Esophagus squamous epithelium (tissue), 5 donors: ENCODE data around the gene ST3GAL2. TPM values are rescaled to one million over a fixed set of nuclear protein-coding genes. Genes with fewer than 3 reads are reported as not detected.

Experiments used
- DNase-seq: peaks from one replicate; lab custom pipeline; 2025; lab: John Stamatoyannopoulos, UW
- H3K27ac ChIP-seq, 4 donors: fragments of 200-600 bp; sonication (generic); one replicate each; pipeline ENCODE4 v1.5.1; 2016 to 2019; ENCODE audit warnings: mild to moderate bottlenecking in 1 of 4
- H3K27me3 ChIP-seq, 4 donors: fragments of 200-600 bp; sonication (generic); 1 replicate in 3 of 4; 2 replicates in 1 of 4; pipeline versions ENCODE4 v1.5.1 to v1.6.0; 2017 to 2021; ENCODE audit warnings: antibody characterized with exemption in 1 of 4
- H3K36me3 ChIP-seq, 3 donors: fragments of 200-600 bp; sonication (generic); one replicate each; pipeline ENCODE4 v1.5.1; 2016 to 2019
- H3K4me1 ChIP-seq, 3 donors: fragments of 200-600 bp; sonication (generic); one replicate each; pipeline ENCODE4 v1.5.1; 2017 to 2019
- H3K4me3 ChIP-seq, 4 donors: fragments of 200-600 bp; sonication (generic); 1 replicate in 3 of 4; 2 replicates in 1 of 4; pipeline ENCODE4 v1.5.1; 2016 to 2019; ENCODE audit warnings: mild to moderate bottlenecking in 2 of 4, moderate library complexity in 1 of 4
- H3K9me3 ChIP-seq, 3 donors: fragments of 200-600 bp; sonication (generic); one replicate each; pipeline ENCODE4 v1.5.1; 2016 to 2019
- POLR2A ChIP-seq, 4 donors: fragments of 450-650 bp; IDR thresholded peaks; one replicate each; pipeline ENCODE4 v1.6.1; 2017; ENCODE audit warnings: antibody characterized with exemption in 4 of 4, mild to moderate bottlenecking in 4 of 4, moderate library complexity in 3 of 4
- WGBS, 2 donors: methylation state at CpG; one replicate each; pipeline ENCODE4 v1.1.5; 2018; 5-methylcytosine and 5-hydroxymethylcytosine counted together
- intact Hi-C: fragments of 100-400 bp; cut with DNase I; formaldehyde crosslinking; loops from one replicate; pipeline ENCODE4 v1.15.0; 2022
- total RNA-seq, 4 donors: library from RNA; depleted of rRNA; stranded (reverse); fragments of >200 nt; gene quantifications; one replicate each; pipeline ENCODE4 v1.1.0, GENCODE V29; 2016
- TF ChIP-seq, protein P1 (sequence below), 6 experiments: fragments of 450-650 bp in 4 of 6; fragments of 200-600 bp in 2 of 6; sonication (generic) in 2 of 6; IDR thresholded peaks; one replicate each; pipeline ENCODE4 v1.5.1; 2016 to 2019; ENCODE audit warnings: antibody characterized with exemption in 6 of 6, mild to moderate bottlenecking in 4 of 6, moderate library complexity in 4 of 6
- donor health status: DM: yes; HTN: yes; CAD: no.

The ST3GAL2 gene
- total RNA-seq, 4 donors from 2014 or later, result 0.80 to 6.5 (median 3.0) TPM

DNA sequence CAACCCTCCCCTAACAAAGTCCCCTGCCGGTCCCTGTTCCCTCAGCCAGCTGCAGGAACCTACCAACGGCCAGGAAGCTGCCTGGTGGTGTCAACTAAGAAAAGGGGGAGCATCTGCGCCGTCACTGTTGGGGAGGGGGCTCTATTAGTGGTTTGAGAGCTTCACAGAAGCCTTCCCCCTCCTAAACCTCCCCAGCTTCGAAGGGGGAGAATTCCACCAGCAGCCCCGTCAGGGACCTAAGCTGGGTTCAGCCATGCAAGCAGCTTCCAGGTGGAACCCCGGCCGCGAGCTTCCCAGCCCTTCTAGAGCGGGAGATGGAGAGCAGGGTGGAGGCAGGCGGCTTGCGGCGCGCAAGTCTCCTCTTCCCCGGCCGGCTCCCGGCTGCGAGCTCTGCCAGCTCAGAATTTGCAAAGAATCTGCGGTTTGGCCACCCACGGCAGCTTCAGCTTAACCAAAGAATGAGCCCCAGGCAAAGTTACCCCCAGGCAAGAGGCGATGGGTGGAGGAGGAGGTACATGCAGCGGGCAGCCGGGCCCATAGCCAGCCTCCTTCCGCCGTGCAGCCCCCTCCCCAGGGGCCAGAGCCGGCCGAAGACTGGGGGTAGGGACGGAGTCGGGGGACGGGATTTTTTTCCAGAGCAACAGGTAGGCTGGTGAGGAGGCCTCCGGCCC lies 58.5 kb downstream of the ST3GAL2 start:
- Histone ChIP-seq H3K36me3 (peaks cover 0 to 32% (median 5%) of the 10 kb centered on the region in 3 donors), H3K27ac (peak overlapping the region; percentile 83 to 92 (median 88)), H3K27me3 (no peaks in the 10 kb centered on the region), H3K4me3 (peak overlapping the region; percentile 56 to 78 (median 70)), H3K9me3 (no peaks in the 10 kb centered on the region), H3K4me1 (peaks cover 16 to 33% (median 16%) of the 10 kb centered on the region in 3 donors)
- DNase-seq, result no peak
- 0% methylated on average over 1 to 4 of the region's 31 CpGs for WGBS, 2 donors
- intact Hi-C loops, result no loop called here
- TF ChIP-seq, protein P1, sequence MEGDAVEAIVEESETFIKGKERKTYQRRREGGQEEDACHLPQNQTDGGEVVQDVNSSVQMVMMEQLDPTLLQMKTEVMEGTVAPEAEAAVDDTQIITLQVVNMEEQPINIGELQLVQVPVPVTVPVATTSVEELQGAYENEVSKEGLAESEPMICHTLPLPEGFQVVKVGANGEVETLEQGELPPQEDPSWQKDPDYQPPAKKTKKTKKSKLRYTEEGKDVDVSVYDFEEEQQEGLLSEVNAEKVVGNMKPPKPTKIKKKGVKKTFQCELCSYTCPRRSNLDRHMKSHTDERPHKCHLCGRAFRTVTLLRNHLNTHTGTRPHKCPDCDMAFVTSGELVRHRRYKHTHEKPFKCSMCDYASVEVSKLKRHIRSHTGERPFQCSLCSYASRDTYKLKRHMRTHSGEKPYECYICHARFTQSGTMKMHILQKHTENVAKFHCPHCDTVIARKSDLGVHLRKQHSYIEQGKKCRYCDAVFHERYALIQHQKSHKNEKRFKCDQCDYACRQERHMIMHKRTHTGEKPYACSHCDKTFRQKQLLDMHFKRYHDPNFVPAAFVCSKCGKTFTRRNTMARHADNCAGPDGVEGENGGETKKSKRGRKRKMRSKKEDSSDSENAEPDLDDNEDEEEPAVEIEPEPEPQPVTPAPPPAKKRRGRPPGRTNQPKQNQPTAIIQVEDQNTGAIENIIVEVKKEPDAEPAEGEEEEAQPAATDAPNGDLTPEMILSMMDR (IDR thresholded peaks at IDR 0.05), result no peak
- no peak for TF ChIP-seq POLR2A (IDR thresholded peaks at IDR 0.05)

DNA sequence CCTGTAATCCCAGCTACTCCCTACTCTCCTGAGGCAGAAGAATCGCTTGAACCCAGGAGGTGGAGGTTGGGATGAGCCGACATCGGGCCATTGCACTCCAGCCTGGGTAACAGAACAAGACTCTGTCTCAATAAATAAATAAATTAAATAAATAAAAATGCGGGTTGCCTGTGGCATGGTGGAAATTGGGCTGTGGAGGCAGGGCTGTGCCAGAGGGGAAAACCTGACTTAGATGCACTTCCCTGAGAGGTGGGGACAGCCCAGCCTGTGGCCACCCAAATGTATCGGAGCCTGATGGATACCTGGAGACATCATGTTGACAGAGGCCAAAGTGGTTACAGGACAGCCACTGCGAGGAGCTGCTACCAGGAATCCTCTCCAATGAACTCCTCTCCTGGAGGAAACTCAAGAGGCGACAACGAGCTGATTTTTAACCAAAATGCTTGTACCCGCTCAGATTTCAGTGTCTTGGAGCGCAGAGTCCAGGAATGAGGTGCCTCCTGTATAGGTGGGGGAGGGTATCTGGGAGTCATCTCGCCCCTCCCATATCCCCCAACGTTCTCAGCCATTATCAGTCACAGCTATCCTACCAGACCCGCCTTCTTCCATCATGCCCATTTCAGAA lies 59.9 kb downstream of the ST3GAL2 start:
- H3K36me3 ChIP-seq, result peaks cover 0 to 39% (median 5%) of the 10 kb centered on the region in 3 donors

DNA sequence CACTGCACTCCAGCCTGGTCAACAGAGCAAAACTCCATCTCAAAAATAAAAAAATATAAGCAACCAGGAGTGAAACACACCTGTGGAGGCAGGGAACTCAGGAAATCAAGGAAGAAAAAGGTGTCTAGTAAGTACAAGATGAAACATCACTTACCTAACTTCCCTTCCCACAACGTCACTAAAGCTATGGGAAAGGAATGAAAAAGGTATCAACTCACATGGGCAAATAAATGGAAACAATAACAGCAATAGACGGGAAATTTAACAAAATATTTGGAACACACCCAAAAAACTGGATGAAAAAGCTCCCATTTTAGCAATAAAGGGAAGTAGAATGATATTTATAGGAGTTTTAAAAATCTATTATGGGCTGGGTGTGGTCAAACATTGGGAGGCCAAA lies 61.1 kb downstream of the ST3GAL2 start:
- TF ChIP-seq, protein P1 (IDR thresholded peaks at IDR 0.05), result no peak
- no peak for TF ChIP-seq POLR2A (IDR thresholded peaks at IDR 0.05)
- peaks cover 16 to 45% (median 25%) of the 10 kb centered on the region in 3 donors for H3K4me1 ChIP-seq
- H3K36me3 ChIP-seq, result peaks cover 0 to 51% (median 9%) of the 10 kb centered on the region in 3 donors
- no peak for DNase-seq
- intact Hi-C loops, result loop anchor here (10.0 kb wide), 1 partner anchor 77 kb away; the partner anchor contains the start of gene FCSK
- H3K27me3 ChIP-seq, result no peaks in the 10 kb centered on the region
- no peak overlapping the region for H3K27ac ChIP-seq
- no peak overlapping the region for H3K4me3 ChIP-seq
- H3K9me3 ChIP-seq, result no peaks in the 10 kb centered on the region
- WGBS, 2 donors, result 72 to 73% methylated on average over 2 of the region's 2 CpGs

More for the DNA sequence above, 59.9 kb downstream of the ST3GAL2 start:
- 86 to 89% methylated on average over 11 to 13 of the region's 13 CpGs for WGBS, 2 donors
- Histone ChIP-seq H3K9me3 (no peaks in the 10 kb centered on the region), H3K4me1 (peaks cover 16 to 45% (median 25%) of the 10 kb centered on the region in 3 donors), H3K4me3 (no peak overlapping the region), H3K27me3 (no peaks in the 10 kb centered on the region), H3K27ac (no peak overlapping the region)
- no peak for DNase-seq
- TF ChIP-seq POLR2A (IDR thresholded peaks at IDR 0.05), result no peak
- TF ChIP-seq, protein P1 (IDR thresholded peaks at IDR 0.05), result no peak
- intact Hi-C loops, result loop anchor here (10.0 kb wide), 1 partner anchor 76 kb away; the partner anchor contains the start of gene FCSK

DNA sequence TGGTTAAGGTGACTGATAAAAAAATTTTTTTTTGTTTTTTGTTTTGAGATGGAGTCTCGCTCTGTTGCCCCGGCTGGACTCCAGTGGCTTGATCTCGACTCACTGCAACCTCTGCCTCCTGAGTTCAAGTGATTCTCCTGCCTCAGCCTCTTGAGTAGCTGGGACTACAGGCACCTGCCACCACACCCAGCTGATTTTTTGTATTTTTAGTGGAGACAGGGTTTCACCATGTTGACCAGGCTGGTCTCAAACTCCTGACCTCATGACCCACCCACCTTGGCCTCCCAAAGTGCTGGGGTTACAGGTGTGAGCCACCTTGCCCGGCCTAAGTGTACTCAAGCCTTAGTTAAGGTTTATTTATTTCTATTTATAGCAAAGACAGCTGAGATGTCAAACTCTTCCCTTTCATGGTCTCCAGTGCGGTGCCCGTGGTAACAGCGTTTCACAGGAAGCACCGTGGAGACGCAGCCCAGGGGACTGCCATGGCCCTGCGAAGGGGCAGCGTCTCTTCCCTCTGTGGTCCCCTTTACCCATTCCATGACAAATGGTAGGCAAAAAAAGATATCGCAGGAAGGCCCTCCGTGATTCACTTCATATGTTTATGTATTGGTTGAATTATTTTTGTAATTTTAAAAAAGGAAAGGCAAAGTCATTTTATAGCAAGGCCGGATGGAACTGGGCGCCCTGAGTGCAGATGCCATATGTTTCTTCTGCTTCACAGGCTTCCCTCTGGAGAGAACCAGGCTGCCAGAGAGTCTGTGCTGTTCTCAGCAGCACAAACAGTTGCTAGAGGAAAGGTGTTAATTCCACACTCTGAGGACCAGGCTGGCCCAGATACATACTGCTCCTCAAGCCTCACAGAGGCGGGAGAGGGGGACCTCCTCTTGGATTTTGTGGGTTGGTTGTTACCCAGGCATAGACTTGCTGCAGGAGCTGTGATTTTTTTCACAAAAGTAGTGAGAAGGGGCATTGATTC lies 63.0 kb downstream of the ST3GAL2 start:
- no peak for DNase-seq
- Histone ChIP-seq H3K4me3 (no peak overlapping the region), H3K9me3 (no peaks in the 10 kb centered on the region), H3K4me1 (peaks cover 12 to 33% (median 19%) of the 10 kb centered on the region in 3 donors), H3K36me3 (peaks cover 11 to 68% (median 21%) of the 10 kb centered on the region in 3 donors), H3K27ac (no peak overlapping the region), H3K27me3 (no peaks in the 10 kb centered on the region)
- 72 to 83% methylated on average over 14 to 16 of the region's 16 CpGs for WGBS, 2 donors
- intact Hi-C loops, result loop anchor here (10.0 kb wide), 1 partner anchor 79 kb away; the partner anchor contains the start of gene FCSK
- TF ChIP-seq POLR2A (IDR thresholded peaks at IDR 0.05), result no peak
- TF ChIP-seq, protein P1 (IDR thresholded peaks at IDR 0.05), result no peak
